ENCODE data around the gene UNC79. TPM values are rescaled to one million over a fixed set of nuclear protein-coding genes. Genes with fewer than 3 reads are reported as not detected.
"Not testable (repeated sequence)": the region's sequence is repeated elsewhere in the genome, so short reads cannot be mapped to it uniquely, and the experiment has no call there.

Gene UNC79
- total RNA-seq, 1 experiment from 2014 or later = 0.05 TPM

DNA sequence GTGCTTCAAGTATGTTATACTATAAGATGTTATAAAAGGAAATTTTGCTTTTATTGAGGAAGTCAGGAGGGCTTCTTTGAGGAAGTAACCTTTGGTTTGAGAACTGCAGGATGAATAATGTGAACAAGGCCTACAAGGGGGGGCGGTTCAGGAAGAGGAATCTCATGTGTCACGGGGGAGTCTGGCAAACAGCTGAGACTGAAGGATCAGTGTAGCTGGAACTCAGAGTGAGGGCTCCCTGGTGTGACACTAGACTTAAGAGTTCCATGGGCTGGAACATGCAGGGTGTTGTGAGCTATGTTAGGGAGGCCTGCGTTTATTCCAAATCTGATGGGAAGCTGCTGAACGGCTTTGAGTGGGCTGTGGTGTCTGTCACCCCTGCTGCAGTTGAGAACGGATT is 62.3 kb downstream of the UNC79 start:
- no peak for DNase-seq (ENCODE audit: extremely low read depth, low read depth)

- DNase-seq (ENCODE audit: extremely low read depth, low read depth) = not testable (repeated sequence)
Measured at GRCh38 chr14:93493622-93494021, 62.9 kb downstream of the UNC79 start.

GRCh38 chr14:93496856-93497741 is 66.4 kb downstream of the UNC79 start:
- no peak for DNase-seq (ENCODE audit: extremely low read depth, low read depth)

- DNase-seq (ENCODE audit: extremely low read depth, low read depth) = no peak
Measured at GRCh38 chr14:93510056-93510455, 79.3 kb downstream of the UNC79 start.

GRCh38 chr14:93511001-93511400 is 80.3 kb downstream of the UNC79 start:
- DNase-seq (ENCODE audit: extremely low read depth, low read depth) = no peak

DNA sequence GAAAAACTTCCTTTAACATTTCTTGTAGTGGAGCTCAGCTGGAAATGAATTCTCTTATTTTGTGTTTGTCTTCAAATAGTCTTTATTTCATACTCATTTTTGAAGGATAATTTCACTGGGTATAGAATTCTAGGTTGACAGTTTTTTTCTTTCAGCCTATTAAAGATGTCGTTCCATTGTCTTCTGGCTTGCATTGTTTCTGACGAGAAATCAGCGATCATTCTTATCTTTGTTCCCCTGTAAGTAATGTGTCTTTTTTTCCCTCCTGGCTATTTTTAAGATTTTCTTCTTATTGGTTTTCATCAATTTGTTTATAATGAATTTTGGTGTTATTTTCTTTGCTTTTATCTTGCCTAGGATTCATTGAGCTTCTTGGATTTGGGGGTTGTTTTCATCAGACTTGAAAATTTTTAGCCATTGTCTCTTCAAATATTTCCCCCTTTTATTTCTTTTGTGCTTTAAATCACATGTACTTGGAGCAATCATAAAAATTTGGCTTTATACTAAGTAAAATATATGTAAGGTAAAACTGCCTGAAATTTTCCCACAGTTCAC is 89.4 kb downstream of the UNC79 start:
- no peak for DNase-seq (ENCODE audit: extremely low read depth, low read depth)

- no peak for DNase-seq (ENCODE audit: extremely low read depth, low read depth)
Measured at GRCh38 chr14:93522221-93522620, 91.5 kb downstream of the UNC79 start.

DNA sequence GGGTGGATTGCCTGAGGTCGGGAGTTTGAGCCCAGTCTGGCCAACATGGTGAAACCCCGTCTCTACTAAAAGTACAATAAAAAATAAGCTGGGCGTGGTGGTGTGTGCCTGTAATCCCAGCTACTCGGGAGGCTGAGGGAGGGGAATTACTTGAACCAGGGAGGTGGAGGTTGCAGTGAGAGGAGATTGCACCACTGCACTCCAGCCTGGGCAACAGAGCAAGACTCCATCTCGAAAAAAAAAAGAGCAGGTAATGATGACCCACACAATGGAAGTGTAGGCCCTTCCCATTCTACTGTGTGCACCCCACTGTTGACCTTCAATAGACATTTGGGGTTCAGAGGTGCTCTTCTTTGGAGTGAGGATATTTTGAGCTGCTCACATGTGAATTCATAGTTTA is 94.5 kb downstream of the UNC79 start:
- DNase-seq (ENCODE audit: extremely low read depth, low read depth) = not testable (repeated sequence)

GRCh38 chr14:93525696-93526451 is 95.1 kb downstream of the UNC79 start:
- DNase-seq (ENCODE audit: extremely low read depth, low read depth) = no peak

- DNase-seq (ENCODE audit: extremely low read depth, low read depth) = no peak
Measured at GRCh38 chr14:93527203-93527607, 96.5 kb downstream of the UNC79 start.

DNA sequence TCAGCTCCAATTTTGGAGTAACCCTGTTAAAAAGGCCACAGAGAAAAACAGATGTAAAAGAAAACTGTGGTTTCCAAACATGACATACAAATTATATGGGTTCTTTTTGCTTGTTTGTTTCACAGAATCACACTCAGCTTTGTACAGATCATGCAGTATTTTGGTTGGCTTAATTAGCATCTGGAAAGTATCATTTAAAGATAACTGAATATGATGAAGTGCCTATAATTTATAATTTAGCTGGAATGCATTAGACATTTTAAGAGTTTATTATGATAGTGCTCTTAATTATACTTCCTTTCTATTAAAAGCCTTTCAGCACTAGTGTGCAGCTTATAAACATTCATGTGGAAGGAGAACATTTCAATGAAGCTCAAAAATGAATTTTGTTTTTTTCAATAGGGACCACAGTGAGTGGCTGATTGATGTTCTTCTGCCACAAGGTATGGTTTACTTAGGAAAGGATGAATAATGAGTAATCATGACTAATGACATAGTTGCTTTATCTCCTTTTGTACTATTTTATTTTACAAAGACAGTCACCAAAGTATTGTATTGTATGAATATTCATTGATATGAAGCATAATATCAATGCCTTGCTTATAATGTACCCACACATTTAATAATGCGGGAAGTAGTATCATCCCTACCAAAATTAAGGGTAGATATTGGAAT is 98.3 kb downstream of the UNC79 start:
- DNase-seq (ENCODE audit: extremely low read depth, low read depth) = no peak

- no peak for DNase-seq (ENCODE audit: extremely low read depth, low read depth)
Measured at GRCh38 chr14:93531644-93532043, 100.9 kb downstream of the UNC79 start.

GRCh38 chr14:93532541-93532940 is 101.8 kb downstream of the UNC79 start:
- no peak for DNase-seq (ENCODE audit: extremely low read depth, low read depth)

- DNase-seq (ENCODE audit: extremely low read depth, low read depth) = no peak
Measured at GRCh38 chr14:93533437-93533836, 102.7 kb downstream of the UNC79 start.

DNA sequence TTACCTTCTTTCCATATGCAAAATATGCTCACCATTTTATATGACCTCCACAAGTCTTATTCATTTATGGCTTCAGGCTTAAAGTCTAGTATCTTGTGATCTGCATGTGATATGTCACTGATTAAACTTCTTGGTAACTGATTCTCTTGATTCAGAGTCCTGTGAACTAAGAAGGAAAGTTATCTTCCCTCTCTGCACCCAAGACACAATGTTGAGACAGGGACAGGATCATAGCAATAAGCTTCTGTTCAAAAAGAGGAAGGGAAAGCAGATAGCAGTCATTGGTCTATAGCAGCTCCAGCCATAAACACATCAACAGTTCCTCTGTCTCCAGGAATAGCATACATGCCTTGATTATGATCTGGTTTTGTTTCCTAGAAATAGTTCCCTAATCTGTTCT is 103.1 kb downstream of the UNC79 start:
- no peak for DNase-seq (ENCODE audit: extremely low read depth, low read depth)

DNA sequence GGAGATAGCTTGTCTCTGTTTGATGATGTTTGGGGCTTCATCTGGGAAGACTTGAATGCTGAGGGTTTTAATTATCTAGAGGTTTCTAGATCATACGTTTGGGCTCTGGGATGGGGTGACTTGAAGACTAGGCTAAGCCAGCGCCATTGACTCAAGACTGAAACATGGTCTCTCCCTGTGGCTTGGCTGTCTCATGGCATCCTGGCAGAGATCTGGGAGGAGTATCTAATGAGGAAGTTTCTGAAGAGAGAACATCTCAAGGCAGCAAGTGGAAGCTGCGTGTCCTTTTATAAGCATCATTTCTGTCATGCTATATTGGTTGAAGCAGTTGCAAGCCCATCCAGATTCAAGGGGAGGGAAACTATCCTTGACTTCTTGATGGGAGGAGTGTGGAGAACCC is 104.8 kb downstream of the UNC79 start:
- no peak for DNase-seq (ENCODE audit: extremely low read depth, low read depth)

GRCh38 chr14:93536945-93537344 is 106.2 kb downstream of the UNC79 start:
- DNase-seq (ENCODE audit: extremely low read depth, low read depth) = peak; percentile 22

DNA sequence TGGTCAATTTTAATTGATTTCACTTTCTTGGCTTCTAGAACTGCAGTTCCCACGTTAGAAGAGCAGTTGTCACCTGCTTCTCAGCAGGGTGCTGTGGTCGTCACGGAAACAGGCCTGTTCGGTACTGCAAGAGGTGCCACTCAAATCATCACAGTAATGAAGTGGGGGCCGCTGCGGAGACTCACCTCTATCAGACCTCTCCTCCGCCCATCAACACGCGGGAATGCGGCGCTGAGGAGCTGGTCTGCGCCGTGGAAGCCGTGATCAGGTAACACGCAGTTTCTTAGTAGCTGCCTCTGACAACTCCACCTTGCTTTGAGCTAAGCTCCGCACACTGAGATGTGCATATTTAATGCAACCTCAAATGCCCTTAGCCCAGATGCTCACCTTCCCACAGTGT is 107.2 kb downstream of the UNC79 start:
- no peak for DNase-seq (ENCODE audit: extremely low read depth, low read depth)

GRCh38 chr14:93538413-93538812 is 107.7 kb downstream of the UNC79 start:
- no peak for DNase-seq (ENCODE audit: extremely low read depth, low read depth)

- no peak for DNase-seq (ENCODE audit: extremely low read depth, low read depth)
Measured at GRCh38 chr14:93540235-93540634, 109.5 kb downstream of the UNC79 start.

DNA sequence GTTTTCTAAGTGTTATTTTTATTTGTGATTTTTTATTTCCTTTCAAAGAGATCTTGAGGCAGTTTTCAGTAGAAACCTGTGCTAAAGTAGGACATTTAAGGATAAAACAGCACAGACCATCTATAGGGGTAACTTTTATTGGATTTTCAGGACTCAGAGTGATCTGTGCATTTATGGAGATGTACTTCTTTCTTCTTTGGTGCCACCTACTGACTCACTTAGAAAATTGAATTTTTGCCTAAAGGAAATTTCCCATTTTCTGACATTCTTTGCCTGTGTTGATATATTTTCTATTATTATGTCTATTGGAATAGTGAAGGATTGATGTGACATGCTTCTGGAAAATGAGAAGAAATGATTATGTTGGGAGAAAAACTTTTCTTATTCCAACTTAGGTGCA is 113.0 kb downstream of the UNC79 start:
- DNase-seq (ENCODE audit: extremely low read depth, low read depth) = peak; percentile 17

Data from NCI-H460 (cell line).